ENCODE results near the gene CCN5. TPM values are rescaled to one million over a fixed set of nuclear protein-coding genes. Genes with fewer than 3 reads are reported as not detected.

Gene CCN5
- total and polyA plus RNA-seq, 2 of the 8 experiments (the other 6 are each of a cell fraction or from before 2014, with no cell fraction given), result not detected

DNA sequence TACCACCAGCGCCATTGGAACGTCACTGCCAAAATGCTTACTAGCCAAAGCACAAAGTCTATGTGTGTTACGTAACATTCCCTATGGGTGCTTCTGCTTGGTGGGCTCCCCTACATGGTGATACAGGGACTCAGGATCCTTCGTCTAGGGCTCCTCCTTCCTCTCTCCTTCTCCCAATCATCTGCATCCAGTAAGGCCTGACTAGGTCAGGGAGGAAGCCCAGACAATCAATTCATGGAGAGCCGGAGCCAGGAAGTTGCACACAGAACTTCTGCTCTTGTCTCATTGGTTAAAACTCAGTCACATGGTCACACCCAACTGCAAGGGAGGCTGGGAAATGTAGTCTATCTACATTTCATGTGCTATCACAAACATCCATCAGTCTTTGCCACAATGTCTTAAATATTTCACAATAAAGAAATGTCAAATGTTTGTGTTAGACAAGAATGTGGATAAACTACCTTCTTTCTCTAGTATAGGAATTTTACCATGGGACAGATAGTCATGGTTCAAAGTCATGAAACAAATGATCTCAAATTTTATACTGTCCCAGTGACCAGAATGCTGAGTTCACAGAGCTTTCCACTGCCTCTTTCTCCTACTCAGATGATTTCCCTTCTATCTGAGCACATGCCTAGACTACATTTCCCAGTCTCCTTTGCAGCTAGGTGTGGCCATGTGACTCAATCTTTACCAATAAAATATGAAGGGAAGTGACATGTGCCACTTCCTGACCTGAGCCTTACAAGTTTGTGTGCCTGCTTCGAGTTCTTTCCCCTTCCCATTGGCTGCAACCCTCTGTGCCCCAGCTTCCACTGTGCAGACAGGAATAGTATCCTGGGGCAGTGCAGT lies 21.2 kb downstream of the CCN5 start:
- H3K4ac ChIP-seq (replicated peaks; ENCODE audit: insufficient read length, low read depth, low read length), result no peak overlapping the region
- H2BK120ac ChIP-seq (replicated peaks; ENCODE audit: low read depth, low read length), result no peak overlapping the region
- H4K5ac ChIP-seq (ENCODE audit: insufficient read length, low read depth, low read length), result peak overlapping the region; percentile 25
- FAIRE-seq, result peak; percentile 92
- no peaks in the 10 kb centered on the region for H3K36me3 ChIP-seq (ENCODE audit: control insufficient read depth in 2 of 4, insufficient read depth in 4 of 4, low read length in 3 of 4)
- H3K27ac ChIP-seq (ENCODE audit: low read depth, low read length), result no peak overlapping the region
- H3K23ac ChIP-seq (ENCODE audit: insufficient read length), result no peak overlapping the region
- no peak overlapping the region for H2BK15ac ChIP-seq (ENCODE audit: low read length)
- no peak overlapping the region for H2BK12ac ChIP-seq (ENCODE audit: low read depth, low read length)
- H3K79me2 ChIP-seq (ENCODE audit: control insufficient read depth in 1 of 2, insufficient read depth in 2 of 2, low read length in 2 of 2), result no peaks in the 10 kb centered on the region
- ChIA-PET POLR2A (ENCODE audit: partially characterized antibody) (interaction anchor here (1.0 to 1.5 kb wide), 2 partner anchors 11 to 52 kb away, joined by 3 to 5 read pairs; no protein-coding TSS in a partner anchor), CTCF (ENCODE audit: partially characterized antibody) (interaction anchor here (1.0 to 1.3 kb wide), 2 partner anchors 11 to 522 kb away, joined by 3 read pairs; no protein-coding TSS in a partner anchor)
- H2AFZ ChIP-seq (ENCODE audit: low read length), result no peak overlapping the region
- peaks cover 0 to 2% (median 0%) of the 10 kb centered on the region in 4 experiments; a peak in 1 of 7 replicates for H3K27me3 ChIP-seq (replicated peaks in 1 of 4; ENCODE audit: control insufficient read depth in 3 of 4, extremely low read depth in 1 of 4, insufficient read depth in 3 of 4, low read length in 3 of 4)
- H3K9me3 ChIP-seq (ENCODE audit: insufficient read depth in 2 of 2, low read depth in 1 of 2, low read length in 1 of 2), result no peaks in the 10 kb centered on the region; a peak in 1 of 4 replicates
- no peak overlapping the region for H3K18ac ChIP-seq (ENCODE audit: extremely low read depth, low read length)
- no peak overlapping the region for H4K91ac ChIP-seq (replicated peaks; ENCODE audit: insufficient read length, low read length)
- no peak overlapping the region for H2BK5ac ChIP-seq (ENCODE audit: low read depth, low read length)
- H3K4me1 ChIP-seq (replicated peaks in 1 of 4; ENCODE audit: control insufficient read depth in 3 of 4, insufficient read depth in 4 of 4, low read length in 3 of 4), result peaks cover 0 to 4% (median 2%) of the 10 kb centered on the region in 4 experiments; a peak in 1 of 7 replicates
- no peak overlapping the region for H2AK5ac ChIP-seq (ENCODE audit: low read depth, low read length)
- no peak overlapping the region for H4K8ac ChIP-seq (ENCODE audit: extremely low read depth, insufficient read depth, low read length)
- H3K4me3 ChIP-seq (ENCODE audit: extremely low read depth in 1 of 4, insufficient read depth in 2 of 4, low read depth in 3 of 4, low read length in 4 of 4), result no peak overlapping the region
- no peaks in the 10 kb centered on the region for H4K20me1 ChIP-seq (replicated peaks in 1 of 2; ENCODE audit: control insufficient read depth in 1 of 2, insufficient read depth in 2 of 2, low read length in 2 of 2)
- no peak overlapping the region for H3K9ac ChIP-seq (replicated peaks in 1 of 4; ENCODE audit: extremely low read depth in 1 of 4, low read depth in 3 of 4, low read length in 3 of 4)
- no peaks in the 10 kb centered on the region for H3K23me2 ChIP-seq (ENCODE audit: low read depth, low read length)
- no peak overlapping the region; a peak in 1 of 4 replicates for H3K4me2 ChIP-seq (ENCODE audit: insufficient read depth in 1 of 2, low read depth in 2 of 2, low read length in 2 of 2)
- no peak overlapping the region for H3K56ac ChIP-seq (replicated peaks; ENCODE audit: insufficient read length, low read depth, low read length)
- no peaks in the 10 kb centered on the region for H3K79me1 ChIP-seq (ENCODE audit: low read depth, low read length)
- no peak overlapping the region for H2BK20ac ChIP-seq (ENCODE audit: low read length)
- peak; percentile 58 to 77 for DNase-seq (ENCODE audit: low read depth in 1 of 2, low spot score in 2 of 2)
- H3K14ac ChIP-seq (ENCODE audit: insufficient read length), result no peak overlapping the region
- WGBS, 2 experiments (ENCODE audit: extremely low coverage in 1 of 2, insufficient coverage in 1 of 2, insufficient read length in 1 of 2, insufficient replicate concordance in 2 of 2, low coverage in 1 of 2, low lambda C conversion rate in 2 of 2, missing lambda C conversion rate in 1 of 2), result 58% methylated on average over 6 of the region's 6 CpGs; no CpG with 5 or more reads in 1 of the 2 experiments
- peak; percentile 81 for TF ChIP-seq CEBPB (IDR thresholded peaks at IDR 0.05; ENCODE audit: low read depth, low read length)
- TF ChIP-seq RAD21 (IDR thresholded peaks at IDR 0.05 in 1 of 2, conservative IDR thresholded peaks at IDR 0.05 in 1 of 2; ENCODE audit: low read depth in 2 of 2, low read length in 2 of 2), result peak in 1 of 2 experiments; percentile 11; a peak in 1 of 4 replicates
- peak; percentile 63; the same call in 1 of the 2 replicates for TF ChIP-seq YY1 (IDR thresholded peaks at IDR 0.05; ENCODE audit: low read depth, low read length)
- no peak for TF ChIP-seq TCF12 (IDR thresholded peaks at IDR 0.05; ENCODE audit: low read depth, low read length)
- TF ChIP-seq, protein P1, sequence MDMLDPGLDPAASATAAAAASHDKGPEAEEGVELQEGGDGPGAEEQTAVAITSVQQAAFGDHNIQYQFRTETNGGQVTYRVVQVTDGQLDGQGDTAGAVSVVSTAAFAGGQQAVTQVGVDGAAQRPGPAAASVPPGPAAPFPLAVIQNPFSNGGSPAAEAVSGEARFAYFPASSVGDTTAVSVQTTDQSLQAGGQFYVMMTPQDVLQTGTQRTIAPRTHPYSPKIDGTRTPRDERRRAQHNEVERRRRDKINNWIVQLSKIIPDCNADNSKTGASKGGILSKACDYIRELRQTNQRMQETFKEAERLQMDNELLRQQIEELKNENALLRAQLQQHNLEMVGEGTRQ (IDR thresholded peaks at IDR 0.05; ENCODE audit: low read length), result peak; percentile 93
- no peak for TF ChIP-seq JUND (IDR thresholded peaks at IDR 0.05; ENCODE audit: low read length)
- 0 out of 2 replicates have a peak, but pooled peaks have one; percentile 13 for TF ChIP-seq TBP (IDR thresholded peaks at IDR 0.05; ENCODE audit: low read depth, low read length)
- no peak for TF ChIP-seq CBX8 (IDR thresholded peaks at IDR 0.05; ENCODE audit: borderline replicate concordance, low read depth, low read length)
- TF ChIP-seq RFX5 (IDR thresholded peaks at IDR 0.05; ENCODE audit: borderline replicate concordance, low read depth, low read length), result no peak
- TF ChIP-seq, protein P2, sequence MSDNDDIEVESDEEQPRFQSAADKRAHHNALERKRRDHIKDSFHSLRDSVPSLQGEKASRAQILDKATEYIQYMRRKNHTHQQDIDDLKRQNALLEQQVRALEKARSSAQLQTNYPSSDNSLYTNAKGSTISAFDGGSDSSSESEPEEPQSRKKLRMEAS (IDR thresholded peaks at IDR 0.05), result no peak

Data from H1 (cell line).